Esophagus muscularis mucosa (tissue), 4 donors: ENCODE measurements around the gene MMP8. TPM values are rescaled to one million over a fixed set of nuclear protein-coding genes. Genes with fewer than 3 reads are reported as not detected.
A peak's percentile ranks its signal among the peaks of the same experiment; 100 is the strongest.

Experiments
- DNase-seq: peaks from one replicate; pipeline ENCODE4 v3.0.0-alpha.2; 2017; ENCODE audit errors: extremely low spot score
- H3K27ac ChIP-seq, 4 donors: fragments of 200-600 bp; sonication (generic); replicated peaks in 1 of 4; 1 replicate in 3 of 4; 2 replicates in 1 of 4; pipeline ENCODE4 v1.5.1; 2016 to 2019; ENCODE audit warnings: mild to moderate bottlenecking in 1 of 4
- H3K27me3 ChIP-seq, 4 donors: fragments of 200-600 bp; sonication (generic); one replicate each; pipeline versions ENCODE4 v1.5.1 to v1.6.0; 2016 to 2019
- H3K36me3 ChIP-seq, 4 donors: fragments of 200-600 bp; sonication (generic); one replicate each; pipeline ENCODE4 v1.5.1; 2016 to 2019
- H3K4me1 ChIP-seq, 4 donors: fragments of 200-600 bp; sonication (generic); one replicate each; pipeline ENCODE4 v1.5.1; 2016 to 2019
- H3K4me3 ChIP-seq, 4 donors: fragments of 200-600 bp; sonication (generic); 1 replicate in 2 of 4; 2 replicates in 2 of 4; pipeline ENCODE4 v1.5.1; 2016 to 2019; ENCODE audit warnings: mild to moderate bottlenecking in 4 of 4, moderate library complexity in 1 of 4
- H3K9me3 ChIP-seq, 4 donors: fragments of 200-600 bp; sonication (generic); 1 replicate in 3 of 4; 2 replicates in 1 of 4; pipeline ENCODE4 v1.5.1; 2016 to 2019
- EP300 ChIP-seq: sonication (generic); formaldehyde crosslinking; IDR thresholded peaks from one replicate; pipeline ENCODE4 v1.6.1; 2017; ENCODE audit warnings: antibody characterized with exemption
- POLR2A ChIP-seq: fragments of 450-650 bp; IDR thresholded peaks from one replicate; pipeline ENCODE4 v1.6.1; 2017; ENCODE audit warnings: antibody characterized with exemption, moderate library complexity, mild to moderate bottlenecking, low read depth
- POLR2AphosphoS5 ChIP-seq, 2 donors: sonication (generic); formaldehyde crosslinking; IDR thresholded peaks; one replicate each; pipeline ENCODE4 v1.6.1; 2017; ENCODE audit warnings: antibody characterized with exemption in 2 of 2
- WGBS: methylation state at CpG from one replicate; pipeline ENCODE4 v1.1.5; 2018; 5-methylcytosine and 5-hydroxymethylcytosine counted together
- intact Hi-C: fragments of 100-400 bp; cut with DNase I; formaldehyde crosslinking; loops from one replicate; pipeline ENCODE4 v1.15.1; 2023
- total RNA-seq, 4 donors: library from RNA; depleted of rRNA; stranded (reverse); fragments of >200 nt; gene quantifications; one replicate each; pipeline versions ENCODE4 v1.1.0 to v1.2.1, GENCODE V29; 2016
- TF ChIP-seq, protein P1 (sequence below), 3 experiments: fragments of 200-600 bp in 2 of 3; fragments of 450-650 bp in 1 of 3; sonication (generic) in 2 of 3; IDR thresholded peaks; one replicate each; pipeline ENCODE4 v1.5.1; 2017 to 2019; ENCODE audit warnings: antibody characterized with exemption in 3 of 3, mild to moderate bottlenecking in 2 of 3, moderate library complexity in 1 of 3

The MMP8 gene
- total RNA-seq, 4 donors from 2014 or later = 0.23 to 1.3 TPM; not detected in 2

DNA sequence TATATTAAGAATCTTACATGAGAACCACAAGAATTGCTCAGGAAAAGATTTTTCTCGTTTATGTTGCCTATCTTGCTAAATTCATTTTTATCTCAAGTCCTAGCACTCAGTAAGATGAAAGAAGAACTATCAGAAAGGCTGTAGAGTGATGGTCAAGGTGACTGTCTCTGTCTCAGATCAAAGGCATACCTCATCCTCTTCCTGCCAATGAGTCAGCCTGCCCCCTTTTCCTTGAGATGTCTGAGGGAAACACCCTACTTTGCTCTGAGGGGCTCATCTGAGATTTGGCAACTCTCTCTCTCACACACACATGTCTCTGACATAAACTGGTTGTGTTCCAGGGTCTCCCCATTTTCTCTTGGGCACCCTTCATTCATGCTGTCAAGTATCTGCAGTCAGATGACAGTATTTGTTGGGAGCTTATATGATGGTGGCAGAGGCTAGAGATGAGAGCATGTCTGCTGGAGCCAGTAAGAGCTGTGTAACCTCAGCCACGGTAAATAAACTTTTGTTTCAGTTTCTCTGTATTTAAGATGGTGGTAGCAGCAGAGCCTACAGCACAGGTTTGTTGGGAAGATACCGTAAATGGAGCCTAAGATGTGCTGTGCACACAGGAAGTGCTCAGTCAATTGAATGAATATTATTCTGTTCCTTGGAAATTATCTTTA, 20.8 kb downstream of the MMP8 start:
- peak; percentile 60 for DNase-seq
- Histone ChIP-seq H3K36me3 (no peaks in the 10 kb centered on the region), H3K9me3 (no peaks in the 10 kb centered on the region), H3K4me1 (no peaks in the 10 kb centered on the region), H3K27ac (no peak overlapping the region), H3K27me3 (no peaks in the 10 kb centered on the region), H3K4me3 (no peak overlapping the region)
- intact Hi-C loops = no loop called here
- TF ChIP-seq EP300 = no peak
- TF ChIP-seq, protein P1, sequence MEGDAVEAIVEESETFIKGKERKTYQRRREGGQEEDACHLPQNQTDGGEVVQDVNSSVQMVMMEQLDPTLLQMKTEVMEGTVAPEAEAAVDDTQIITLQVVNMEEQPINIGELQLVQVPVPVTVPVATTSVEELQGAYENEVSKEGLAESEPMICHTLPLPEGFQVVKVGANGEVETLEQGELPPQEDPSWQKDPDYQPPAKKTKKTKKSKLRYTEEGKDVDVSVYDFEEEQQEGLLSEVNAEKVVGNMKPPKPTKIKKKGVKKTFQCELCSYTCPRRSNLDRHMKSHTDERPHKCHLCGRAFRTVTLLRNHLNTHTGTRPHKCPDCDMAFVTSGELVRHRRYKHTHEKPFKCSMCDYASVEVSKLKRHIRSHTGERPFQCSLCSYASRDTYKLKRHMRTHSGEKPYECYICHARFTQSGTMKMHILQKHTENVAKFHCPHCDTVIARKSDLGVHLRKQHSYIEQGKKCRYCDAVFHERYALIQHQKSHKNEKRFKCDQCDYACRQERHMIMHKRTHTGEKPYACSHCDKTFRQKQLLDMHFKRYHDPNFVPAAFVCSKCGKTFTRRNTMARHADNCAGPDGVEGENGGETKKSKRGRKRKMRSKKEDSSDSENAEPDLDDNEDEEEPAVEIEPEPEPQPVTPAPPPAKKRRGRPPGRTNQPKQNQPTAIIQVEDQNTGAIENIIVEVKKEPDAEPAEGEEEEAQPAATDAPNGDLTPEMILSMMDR (IDR thresholded peaks at IDR 0.05) = no peak
- TF ChIP-seq POLR2A = no peak
- TF ChIP-seq POLR2AphosphoS5 (IDR thresholded peaks at IDR 0.05) = no peak
- WGBS = 82% methylated on average over 3 of the region's 3 CpGs

GRCh38 chr11:102695201-102695600, 29.6 kb downstream of the MMP8 start:
- no peak for TF ChIP-seq POLR2AphosphoS5 (IDR thresholded peaks at IDR 0.05)
- TF ChIP-seq POLR2A = no peak
- no peak for TF ChIP-seq EP300
- TF ChIP-seq, protein P1 (IDR thresholded peaks at IDR 0.05) = no peak
- no peak overlapping the region for H3K4me3 ChIP-seq
- intact Hi-C loops = no loop called here
- 73% methylated on average over 3 of the region's 3 CpGs for WGBS
- no peaks in the 10 kb centered on the region for H3K9me3 ChIP-seq
- no peaks in the 10 kb centered on the region for H3K27me3 ChIP-seq
- H3K4me1 ChIP-seq = peaks cover 0 to 12% (median 9%) of the 10 kb centered on the region in 4 donors
- H3K36me3 ChIP-seq = no peaks in the 10 kb centered on the region
- DNase-seq = peak; percentile 17
- no peak overlapping the region for H3K27ac ChIP-seq

DNA sequence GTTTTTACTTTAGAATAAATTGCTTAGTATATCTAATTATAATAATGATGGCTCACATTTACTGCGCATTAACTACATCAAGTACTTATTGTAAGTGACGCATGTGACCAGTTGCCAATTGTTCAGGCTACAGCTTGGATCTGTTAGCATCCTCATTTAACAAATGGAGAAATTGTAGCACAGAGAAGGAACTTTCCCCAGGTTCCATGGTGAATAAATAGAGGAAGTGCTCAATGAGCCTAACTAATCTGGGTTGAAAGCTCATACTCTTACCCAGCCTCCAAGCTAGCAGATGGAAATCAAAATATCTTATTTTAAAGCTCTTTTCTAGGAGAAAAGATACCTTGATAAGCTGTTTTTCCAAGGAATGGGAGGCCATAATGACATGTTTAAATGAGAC, 39.0 kb downstream of the MMP8 start:
- Histone ChIP-seq H3K4me3 (no peak overlapping the region), H3K27ac (no peak overlapping the region), H3K36me3 (no peaks in the 10 kb centered on the region), H3K27me3 (no peaks in the 10 kb centered on the region), H3K4me1 (peaks cover 0 to 8% (median 3%) of the 10 kb centered on the region in 4 donors), H3K9me3 (no peaks in the 10 kb centered on the region)
- DNase-seq = no peak
- WGBS = 96% methylated on average over 2 of the region's 2 CpGs
- intact Hi-C loops = no loop called here
- TF ChIP-seq POLR2AphosphoS5 (IDR thresholded peaks at IDR 0.05) (no peak), POLR2A (no peak), EP300 (no peak)
- TF ChIP-seq, protein P1 (IDR thresholded peaks at IDR 0.05) = no peak

- TF ChIP-seq, protein P1 (IDR thresholded peaks at IDR 0.05) = no peak
- TF ChIP-seq EP300 (no peak), POLR2AphosphoS5 (IDR thresholded peaks at IDR 0.05) (no peak), POLR2A (no peak)
- DNase-seq = no peak
- no peaks in the 10 kb centered on the region for H3K27me3 ChIP-seq
- 49% methylated on average over 3 of the region's 3 CpGs for WGBS
- intact Hi-C loops = no loop called here
- no peaks in the 10 kb centered on the region for H3K9me3 ChIP-seq
- H3K4me1 ChIP-seq = peaks cover 0 to 8% (median 3%) of the 10 kb centered on the region in 4 donors
- no peaks in the 10 kb centered on the region for H3K36me3 ChIP-seq
- no peak overlapping the region for H3K4me3 ChIP-seq
- no peak overlapping the region for H3K27ac ChIP-seq
Observed at GRCh38 chr11:102685338-102685737, 39.4 kb downstream of the MMP8 start.

DNA sequence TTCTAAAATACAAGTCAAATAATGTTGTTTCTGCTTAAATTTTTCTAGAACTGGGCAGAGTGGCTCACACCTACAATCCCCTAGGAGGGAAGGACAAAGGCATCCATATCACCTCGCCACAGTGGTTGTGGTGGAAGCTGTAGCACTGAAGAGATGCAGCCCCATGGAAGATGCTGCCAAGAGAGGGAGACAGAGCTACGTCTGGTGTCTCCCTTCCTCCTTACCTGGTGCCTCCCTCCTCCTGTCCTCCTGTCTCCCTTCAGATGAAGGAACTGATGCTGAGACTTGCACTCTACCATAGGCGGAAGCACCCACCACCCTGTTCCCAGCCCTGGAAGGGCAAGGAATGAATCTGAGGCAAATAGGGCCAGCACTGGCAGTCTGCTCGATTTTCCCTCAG, 41.5 kb downstream of the MMP8 start:
- intact Hi-C loops = no loop called here
- Histone ChIP-seq H3K4me1 (peaks cover 0 to 8% (median 3%) of the 10 kb centered on the region in 4 donors), H3K27ac (peak overlapping the region in 1 of 4 donors; percentile 17), H3K27me3 (no peaks in the 10 kb centered on the region), H3K36me3 (no peaks in the 10 kb centered on the region), H3K9me3 (no peaks in the 10 kb centered on the region), H3K4me3 (no peak overlapping the region)
- peak; percentile 77 for DNase-seq
- TF ChIP-seq EP300 = no peak
- TF ChIP-seq POLR2AphosphoS5 (IDR thresholded peaks at IDR 0.05) = no peak
- TF ChIP-seq POLR2A = no peak
- TF ChIP-seq, protein P1 (IDR thresholded peaks at IDR 0.05) = no peak
- 67% methylated on average over 3 of the region's 4 CpGs for WGBS
